NOMO-1 (cell line): ENCODE data around the gene SECTM1.

ENCODE experiments used
- DNase-seq, 2 experiments: peaks; one replicate each; lab custom pipeline; 2025; ENCODE audit not compliant: unreplicated experiment in 2 of 2; lab: John Stamatoyannopoulos, UW

The SECTM1 gene

DNA sequence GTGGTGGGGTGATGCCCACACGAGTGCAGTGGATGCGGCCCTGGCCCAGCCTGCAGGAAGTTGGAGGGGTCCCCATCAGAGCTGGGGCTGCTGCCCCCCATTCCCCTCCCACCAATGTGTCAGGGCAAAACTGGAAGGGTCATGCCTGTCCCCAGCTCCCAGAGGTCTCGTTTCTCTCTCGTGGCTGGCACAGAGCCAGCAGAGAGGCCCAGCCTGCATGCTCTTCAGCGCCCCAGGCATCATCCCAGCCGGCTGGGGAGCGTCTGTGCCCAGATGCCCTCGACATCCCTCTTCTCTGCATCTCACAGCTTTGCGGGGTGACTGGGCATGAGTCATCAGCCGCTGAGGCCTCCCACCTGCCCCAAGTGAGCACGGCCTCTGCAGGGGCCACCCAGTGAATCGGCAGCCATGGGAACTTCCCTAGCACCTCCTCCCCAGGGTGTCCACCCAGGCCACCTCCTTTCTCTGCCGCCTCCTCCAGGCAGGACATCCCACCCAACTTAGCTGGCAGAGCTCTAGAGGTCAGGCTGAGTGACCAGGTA is 50.3 kb downstream of the SECTM1 start:
- peak; percentile 5 to 17 for DNase-seq

DNA sequence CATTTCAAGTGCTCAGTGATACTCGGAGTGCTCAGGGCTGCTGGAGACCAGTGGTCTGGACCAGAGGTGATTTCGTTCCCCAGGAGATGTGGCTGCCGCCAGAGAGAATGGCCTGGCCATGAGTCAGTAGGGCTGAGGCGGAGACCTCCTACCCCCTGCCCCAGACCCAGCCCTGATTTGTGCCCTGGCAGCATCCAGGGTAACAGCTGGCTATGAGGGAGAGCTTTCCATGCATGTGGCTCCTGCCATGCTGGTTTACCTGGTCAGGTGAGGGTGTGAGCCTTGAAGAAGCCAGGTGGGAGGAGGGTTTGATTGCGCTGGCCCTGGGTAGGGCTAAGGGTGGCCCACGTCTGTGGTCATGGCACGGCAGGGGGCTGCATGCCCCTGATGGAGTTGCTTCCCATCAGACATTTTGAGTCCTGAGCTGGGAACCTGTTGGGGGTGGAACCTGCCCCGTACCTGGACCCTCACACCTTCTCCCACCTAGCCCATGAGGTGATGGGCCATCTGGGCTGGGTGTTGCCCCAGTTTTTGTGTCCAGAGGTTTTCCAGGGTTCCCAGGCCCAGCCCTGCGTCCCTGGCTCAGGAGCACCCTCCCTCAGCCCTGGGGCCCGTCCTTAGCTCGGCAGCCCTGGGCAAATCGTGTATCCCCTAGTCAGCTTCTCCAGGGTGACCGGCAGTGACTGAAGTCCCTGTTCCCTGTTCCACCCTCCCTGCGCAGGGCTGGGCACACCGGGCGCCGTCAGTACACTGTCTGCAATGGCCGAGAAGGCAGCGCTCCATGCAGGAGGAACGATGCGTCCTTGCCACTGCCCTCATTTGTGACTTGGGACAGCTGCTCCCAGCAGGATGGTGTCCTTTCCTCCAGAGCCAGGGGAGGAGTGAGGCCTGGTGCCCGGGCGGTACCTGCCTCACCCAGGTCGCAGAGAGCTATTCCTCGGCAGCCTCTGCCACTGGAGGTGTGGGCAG is 51.0 kb downstream of the SECTM1 start:
- no peak for DNase-seq

DNA sequence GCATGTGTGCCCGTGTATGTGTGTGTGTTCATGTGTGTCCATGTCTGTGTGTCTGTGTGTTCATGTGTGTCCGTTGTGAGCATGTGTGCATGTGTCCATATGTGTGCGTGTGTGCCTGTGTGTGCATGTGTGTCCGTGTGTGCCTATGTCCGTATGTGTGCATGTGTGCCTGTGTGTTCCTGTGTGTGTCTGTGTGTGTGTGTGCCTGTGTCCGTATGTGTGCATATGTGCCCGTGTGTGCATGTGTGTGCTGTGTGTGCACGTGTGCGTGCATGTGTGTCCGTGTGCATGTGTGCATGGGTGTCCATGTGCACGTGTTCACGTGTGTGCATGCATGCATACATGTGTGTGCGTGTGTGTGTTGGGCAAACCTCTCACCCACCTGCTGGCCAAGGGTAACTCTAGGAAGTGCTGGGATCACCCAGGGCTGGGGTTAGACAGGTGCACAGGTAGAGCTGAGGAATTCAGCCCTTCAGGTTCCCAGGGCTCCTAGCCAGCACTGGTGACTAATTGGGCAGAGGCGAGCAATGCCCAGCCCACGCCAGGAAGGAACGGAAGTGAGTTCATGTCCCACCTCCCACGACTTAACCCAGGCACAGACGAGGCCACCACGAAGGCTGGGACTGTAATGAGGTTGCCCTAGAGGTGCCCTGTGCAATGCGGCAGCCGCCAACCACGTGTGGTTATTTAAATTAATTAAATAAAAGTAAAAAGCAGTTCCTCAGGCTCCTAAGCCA is 51.9 kb downstream of the SECTM1 start:
- DNase-seq = no peak

DNA sequence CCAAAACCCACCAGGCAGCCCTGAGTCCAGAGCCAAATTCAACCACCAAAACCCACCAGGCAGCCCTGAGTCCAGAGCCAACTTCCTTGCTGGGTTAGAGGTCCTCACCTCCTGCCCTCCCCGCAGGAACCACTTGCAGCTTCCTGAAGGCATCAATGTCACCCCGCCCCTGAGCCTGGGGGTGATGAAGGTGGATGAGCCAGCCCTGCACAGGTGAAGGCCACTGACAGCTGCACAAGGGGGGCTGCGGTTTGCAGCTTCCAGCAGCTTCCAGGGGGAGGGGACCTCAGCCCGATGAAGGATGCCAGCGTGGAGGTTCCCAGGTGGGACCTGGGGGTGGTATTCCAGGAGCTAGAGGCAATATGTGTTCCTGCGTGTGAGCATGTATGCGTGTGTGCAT is 52.5 kb downstream of the SECTM1 start:
- no peak for DNase-seq

DNA sequence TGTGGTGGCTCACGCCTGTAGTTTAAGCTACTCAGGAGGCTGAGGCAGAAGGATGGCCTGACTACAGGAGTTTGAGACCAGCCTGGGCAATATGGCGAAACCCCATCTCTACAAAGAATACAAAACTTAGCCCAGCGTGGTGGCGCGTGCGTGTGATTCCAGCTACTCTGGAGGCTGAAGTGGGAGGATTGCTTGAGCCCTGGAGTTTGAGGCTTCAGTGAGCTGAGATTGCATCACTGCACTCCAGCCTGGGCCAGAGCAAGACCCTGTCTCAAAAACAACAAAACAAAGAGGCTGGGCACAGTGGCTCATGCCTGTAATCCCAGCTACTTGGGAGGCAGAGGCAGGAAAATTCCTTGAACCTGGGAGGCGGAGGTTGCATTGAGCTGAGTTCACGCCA is 53.0 kb downstream of the SECTM1 start:
- DNase-seq = no peak

DNA sequence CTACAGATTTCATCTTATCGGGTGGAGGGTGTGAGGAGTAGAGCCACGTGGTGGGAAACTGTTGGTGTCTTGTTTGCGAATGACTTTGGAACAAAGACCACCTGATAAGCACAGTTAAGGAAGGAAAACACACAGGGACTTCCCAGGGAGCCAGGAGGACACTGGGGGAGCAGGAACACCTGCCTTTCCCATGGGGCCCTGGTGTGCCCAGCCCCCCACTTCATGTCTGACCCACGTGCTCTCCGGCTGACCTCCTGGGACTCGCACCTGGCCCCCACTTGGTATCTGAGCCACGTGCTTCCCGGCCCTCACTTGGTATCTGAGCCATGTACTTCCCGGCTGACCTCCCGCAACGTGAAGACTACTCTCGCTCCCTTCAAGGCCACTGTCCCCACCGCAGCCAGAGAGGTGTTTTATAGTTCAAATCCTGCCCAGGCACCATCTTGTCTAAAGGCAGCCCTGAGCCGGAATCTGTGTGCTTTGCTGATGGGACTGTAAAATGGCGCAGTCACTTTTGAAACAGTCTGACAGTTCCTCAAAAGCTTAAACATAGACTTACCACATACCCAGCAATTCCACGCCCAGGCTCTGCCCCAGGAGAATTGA is 54.7 kb downstream of the SECTM1 start:
- peak; percentile 76 to 87 for DNase-seq

DNA sequence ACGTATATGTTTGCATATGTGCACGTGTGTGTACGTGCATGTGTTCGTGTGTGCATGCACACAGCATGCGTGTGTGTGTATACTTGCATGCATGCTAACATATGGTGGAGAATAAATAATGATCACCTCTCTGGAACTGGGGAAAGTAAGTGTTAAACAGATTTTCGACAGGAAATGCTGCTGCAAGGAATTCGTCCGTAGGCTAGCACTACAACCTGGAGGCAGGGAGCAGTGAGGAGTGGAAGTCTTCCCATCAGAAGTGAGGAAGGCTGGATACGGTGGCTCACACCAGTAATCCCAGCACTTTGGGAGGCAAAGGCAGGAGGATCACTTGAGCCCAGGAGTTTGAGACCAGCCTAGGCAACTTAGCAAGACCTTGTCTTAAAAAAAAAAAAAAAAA is 55.3 kb downstream of the SECTM1 start:
- no peak for DNase-seq

DNA sequence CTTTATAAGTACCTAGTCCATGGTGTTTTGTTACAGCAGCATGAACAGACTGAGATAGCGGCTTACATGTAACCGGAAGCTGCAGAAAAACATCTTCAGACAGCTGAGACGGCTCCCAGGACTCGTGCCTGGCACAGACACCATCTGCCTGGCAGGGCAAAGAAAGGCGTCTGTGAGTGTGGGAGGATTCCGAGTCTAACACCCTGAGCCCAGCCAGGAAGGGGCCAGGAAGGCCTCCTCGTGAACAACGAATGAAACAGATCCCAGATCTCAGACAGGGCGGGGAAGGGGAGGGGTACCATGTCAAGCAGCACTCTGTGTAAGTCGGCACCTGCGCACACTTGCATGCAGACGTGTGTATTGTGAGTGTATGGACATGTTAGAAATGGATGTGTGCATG is 55.7 kb downstream of the SECTM1 start:
- no peak for DNase-seq

DNA sequence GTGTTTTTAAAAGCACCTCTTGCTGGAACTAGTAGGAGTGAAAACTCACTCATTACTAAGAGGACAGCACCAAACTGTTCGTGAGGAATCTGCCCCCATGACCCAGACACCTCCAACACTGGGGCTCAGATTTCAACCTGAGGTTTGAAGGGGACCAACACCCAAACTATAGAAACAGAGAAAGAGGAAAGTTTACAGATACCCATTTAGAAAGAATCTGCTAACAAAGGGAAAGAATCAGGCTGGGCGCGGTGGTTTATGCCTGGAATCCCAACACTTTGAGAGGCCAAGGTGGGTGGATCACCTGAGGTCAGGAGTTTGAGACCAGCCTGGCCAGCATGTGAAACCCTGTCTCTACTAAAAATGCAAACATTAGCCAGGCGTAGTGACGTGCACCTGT is 56.6 kb downstream of the SECTM1 start:
- DNase-seq = no peak

DNA sequence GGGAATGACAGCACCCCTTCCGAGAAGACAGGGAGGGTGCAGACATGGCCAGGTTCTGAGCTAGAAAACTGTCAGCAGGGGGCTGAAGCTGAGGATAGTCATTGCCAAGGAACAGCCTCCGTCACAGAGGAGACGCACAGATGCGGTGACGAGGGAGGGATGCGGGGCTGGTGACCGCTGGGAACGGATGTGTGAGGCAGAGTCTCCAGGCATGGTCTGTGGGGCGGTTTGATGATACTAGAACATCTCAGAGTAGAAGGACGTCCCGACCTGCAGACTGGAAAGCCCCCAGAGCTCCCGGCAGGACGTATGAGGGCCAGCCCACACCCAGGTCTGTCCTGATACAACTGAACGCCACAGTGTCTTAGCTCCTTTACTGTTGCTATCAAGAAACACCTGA is 58.2 kb downstream of the SECTM1 start:
- DNase-seq = no peak

DNA sequence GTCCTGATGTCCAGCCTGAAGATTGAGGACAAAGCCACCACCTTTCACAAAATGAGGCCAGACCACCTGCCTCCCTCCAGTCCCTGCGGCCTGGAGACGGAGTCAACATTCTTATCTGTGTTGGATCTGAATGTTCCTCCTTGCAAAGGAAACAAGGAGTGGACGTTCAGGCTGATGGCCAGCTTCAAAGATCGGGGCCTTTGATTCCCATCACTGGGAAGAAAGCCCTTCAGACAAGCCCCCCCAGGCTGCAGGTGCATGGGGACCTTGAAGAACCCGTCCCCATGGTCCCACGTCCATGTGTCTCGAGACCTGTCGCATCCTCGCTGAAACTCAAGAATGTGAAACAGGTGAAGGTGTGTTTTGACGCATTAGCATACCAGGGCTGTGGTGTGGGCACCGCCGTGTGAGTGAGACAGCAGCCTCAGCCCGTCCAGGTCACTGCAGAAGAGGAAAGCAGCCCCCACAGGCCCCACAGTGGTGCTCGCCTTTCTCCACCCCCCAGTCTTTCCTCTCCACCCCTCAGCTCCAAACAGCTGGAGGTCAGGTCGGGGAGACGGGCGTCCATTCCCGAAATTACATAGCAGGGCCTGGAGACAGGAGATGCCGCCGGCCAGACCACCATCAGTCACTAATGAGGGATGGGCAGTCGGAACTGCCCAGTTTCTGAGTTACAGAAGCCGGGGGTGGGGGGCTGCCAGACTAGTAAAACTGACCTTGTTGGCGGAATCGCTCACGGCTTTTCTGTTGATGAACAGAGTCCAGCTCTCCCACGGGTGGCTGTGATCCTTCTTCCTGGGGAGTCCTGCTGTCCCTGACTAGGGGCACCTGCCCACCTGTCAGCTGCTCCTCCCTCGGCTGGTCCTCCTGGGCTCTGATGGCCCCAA is 59.2 kb downstream of the SECTM1 start:
- DNase-seq = no peak

DNA sequence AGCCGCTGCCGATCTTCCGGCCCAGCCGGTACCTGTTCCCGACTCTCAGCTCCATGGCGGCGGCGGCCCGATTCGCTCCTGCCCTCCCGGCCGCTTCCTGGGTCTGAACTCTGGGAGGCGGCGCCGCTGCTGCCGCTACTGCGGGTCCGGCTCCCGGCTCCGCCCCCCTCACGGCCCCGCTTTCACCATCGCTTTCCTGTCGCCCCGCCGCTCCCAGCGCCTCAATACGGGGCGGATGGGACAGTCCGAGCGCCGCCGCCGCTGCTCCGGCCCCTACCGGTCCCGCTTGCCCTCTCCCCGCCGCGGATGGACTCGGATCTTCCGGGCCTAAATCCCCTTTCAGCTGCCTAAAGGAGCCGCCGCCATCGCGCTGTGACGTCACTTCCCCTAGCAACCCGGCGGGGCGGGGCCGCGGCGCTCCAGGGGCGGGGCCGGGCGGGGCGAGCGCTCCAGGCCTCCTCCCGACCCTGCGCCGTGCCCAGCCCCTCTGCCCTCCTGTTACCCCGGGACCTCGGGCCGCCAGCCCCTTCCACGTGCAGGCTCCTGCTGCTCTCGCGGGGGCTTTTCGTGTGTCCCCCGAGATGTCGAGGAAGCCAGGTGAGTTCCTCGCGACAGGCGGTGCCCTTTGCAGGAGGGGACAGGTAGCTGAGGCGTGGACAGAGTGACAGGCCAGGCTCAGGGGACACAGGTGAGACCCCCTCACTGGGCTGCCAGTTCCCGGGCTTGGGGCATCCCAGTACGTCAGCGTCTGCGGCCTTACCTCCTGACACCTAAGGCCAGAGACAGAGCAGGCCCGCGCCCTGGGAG is 60.0 kb downstream of the SECTM1 start, which contains the start of gene CSNK1D:
Gene CSNK1D, minus strand, starts transcription at position 374 of the 807 bp plus-strand sequence. Its CDS starts 319 bp downstream, at position 55.
- peak; percentile 74 to 81 for DNase-seq

DNA sequence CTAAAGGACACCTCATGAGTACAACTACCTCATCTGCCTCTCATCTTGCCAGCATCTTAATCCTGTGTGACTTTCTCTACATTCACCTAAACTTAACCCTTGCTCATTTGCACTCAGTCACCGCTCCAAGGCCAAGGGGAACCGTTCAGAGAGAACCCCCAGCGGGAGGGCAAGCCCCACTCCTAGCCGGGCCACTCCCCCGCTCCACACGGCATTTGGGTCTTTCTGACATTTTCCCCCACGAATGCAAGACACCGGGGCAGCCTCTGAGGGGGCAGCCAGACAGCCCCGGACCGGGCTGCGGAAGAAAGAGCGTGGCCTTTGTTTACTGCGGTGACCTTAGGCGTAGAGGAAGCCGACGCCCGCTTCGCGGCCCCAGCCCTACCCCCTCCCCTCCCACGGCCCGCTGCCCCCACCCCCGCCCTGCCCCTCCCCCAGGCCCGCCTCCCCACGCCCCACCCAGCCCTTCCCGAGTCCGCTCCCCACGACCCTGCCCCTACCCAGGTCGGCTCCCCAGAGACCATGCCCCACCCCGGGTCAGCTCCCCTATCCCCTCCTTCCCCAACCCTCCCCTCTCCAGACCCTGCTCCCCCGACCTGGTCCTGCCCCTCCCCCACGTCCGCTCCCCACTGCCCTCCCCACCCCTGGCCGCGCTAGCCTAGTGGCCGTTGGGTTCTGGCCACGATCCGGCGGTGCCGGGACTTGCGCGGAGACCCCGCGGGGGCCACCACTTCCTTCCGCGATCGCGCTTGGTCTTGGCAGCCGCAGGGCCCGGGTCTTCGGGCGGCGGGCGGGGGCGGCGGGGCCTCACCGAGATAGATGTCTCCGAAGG is 60.9 kb downstream of the SECTM1 start:
- peak; percentile 18 to 21 for DNase-seq

DNA sequence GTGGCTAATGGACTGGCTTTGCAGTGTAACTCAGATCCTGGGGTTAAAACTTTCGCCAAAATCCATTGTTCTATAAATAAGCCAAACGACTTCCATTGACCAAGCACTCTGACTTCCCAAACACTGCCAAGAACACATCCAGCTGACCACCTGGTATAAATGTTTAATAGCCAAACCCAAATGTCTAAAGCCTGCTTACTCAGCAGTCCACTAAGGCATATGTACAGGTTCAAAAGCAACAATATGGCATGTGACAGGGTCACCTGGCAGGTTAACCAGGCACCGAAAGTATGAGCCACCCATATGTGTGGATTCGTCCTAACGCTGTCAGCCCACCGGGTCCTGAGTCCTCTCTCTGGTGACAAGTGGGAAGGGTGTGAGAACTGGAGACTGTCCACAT is 62.2 kb downstream of the SECTM1 start:
- no peak for DNase-seq
